D721Med (cell line): Measurements from ENCODE around the gene CDC42EP5.
"Not testable (repeated sequence)": the region's sequence is repeated elsewhere in the genome, so short reads cannot be mapped to it uniquely, and the experiment has no call there.

Source experiments
- DNase-seq: peaks from one replicate; pipeline ENCODE4 v3.0.0; 2011; ENCODE audit warnings: low spot score; ENCODE audit not compliant: insufficient read length
- FAIRE-seq: peaks from 2 replicates; lab custom pipeline; 2011; peaks lifted over from hg19 to GRCh38; lab: Jason Lieb, UNC
- CTCF ChIP-seq: IDR thresholded peaks from 2 replicates; pipeline ENCODE4 v1.5.1; 2012; ENCODE audit warnings: mild to moderate bottlenecking, control low read depth; ENCODE audit not compliant: insufficient read depth; ENCODE audit errors: missing control alignments

CDC42EP5 gene

GRCh38 chr19:54507824-54508223 is 34.7 kb upstream of the CDC42EP5 start:
- DNase-seq (no peak), FAIRE-seq (no peak)
- no peak for TF ChIP-seq CTCF

GRCh38 chr19:54507038-54507717 is 34.1 kb upstream of the CDC42EP5 start:
- not testable (repeated sequence) for FAIRE-seq, DNase-seq

- FAIRE-seq, result no peak
- TF ChIP-seq CTCF, result no peak
- DNase-seq, result no peak
Measured at GRCh38 chr19:54506079-54506478, 33.0 kb upstream of the CDC42EP5 start.

GRCh38 chr19:54505542-54505941 is 32.4 kb upstream of the CDC42EP5 start:
- not testable (repeated sequence) for FAIRE-seq, DNase-seq

- no peak for FAIRE-seq
- TF ChIP-seq CTCF, result no peak
- no peak for DNase-seq
Measured at GRCh38 chr19:54502518-54503048, 29.5 kb upstream of the CDC42EP5 start, which contains the start of gene LAIR2. LAIR2 (plus strand) TSS chr19:54502831; CDS start chr19:54502919, 88 bp downstream.

- DNase-seq, FAIRE-seq: not testable (repeated sequence)
Measured at GRCh38 chr19:54498451-54498772, 25.3 kb upstream of the CDC42EP5 start.

GRCh38 chr19:54497747-54498450 is 24.8 kb upstream of the CDC42EP5 start:
- FAIRE-seq, DNase-seq: not testable (repeated sequence)

GRCh38 chr19:54495284-54495683 is 22.2 kb upstream of the CDC42EP5 start:
- not testable (repeated sequence) for DNase-seq, FAIRE-seq

GRCh38 chr19:54493967-54494585 is 21.0 kb upstream of the CDC42EP5 start:
- TF ChIP-seq CTCF, result no peak
- FAIRE-seq, result no peak
- no peak for DNase-seq

- FAIRE-seq, DNase-seq: not testable (repeated sequence)
Measured at GRCh38 chr19:54493056-54493455, 20.0 kb upstream of the CDC42EP5 start.
